Activated CD4-positive, alpha-beta T cell treated with anti-CD3 and anti-CD28 coated beads for 4 hours (primary cell): ENCODE measurements around the gene ARHGAP35.
"Not testable (repeated sequence)": the region's sequence is repeated elsewhere in the genome, so short reads cannot be mapped to it uniquely, and the experiment has no call there.

Source experiments
- DNase-seq, 2 donors: peaks; one replicate each; pipeline ENCODE4 v3.0.0-alpha.2; 2020

The ARHGAP35 gene

GRCh38 chr19:46844067-46844489 is 16.7 kb upstream of the ARHGAP35 start:
- DNase-seq, result no peak

GRCh38 chr19:46845959-46846459 is 14.8 kb upstream of the ARHGAP35 start:
- no peak for DNase-seq

GRCh38 chr19:46847528-46847927 is 13.3 kb upstream of the ARHGAP35 start:
- DNase-seq, result no peak

- DNase-seq, result no peak
Observed at GRCh38 chr19:46848389-46848788, 12.4 kb upstream of the ARHGAP35 start.

- no peak for DNase-seq
Observed at GRCh38 chr19:46849610-46850009, 11.2 kb upstream of the ARHGAP35 start.

- DNase-seq, result peak; percentile 89 to 94
Observed at GRCh38 chr19:46850228-46851203, 10.3 kb upstream of the ARHGAP35 start, which contains the start of gene AP2S1. TSS of gene AP2S1 (minus strand) at chr19:46850846. CDS start at chr19:46850766, 80 bp downstream.

- DNase-seq, result no peak
Observed at GRCh38 chr19:46852830-46853229, 8.0 kb upstream of the ARHGAP35 start.

- DNase-seq, result not testable (repeated sequence)
Observed at GRCh38 chr19:46854698-46855097, 6.1 kb upstream of the ARHGAP35 start.

GRCh38 chr19:46856062-46857022 is 4.5 kb upstream of the ARHGAP35 start:
- peak; percentile 90 to 91 for DNase-seq

- no peak for DNase-seq
Observed at GRCh38 chr19:46859637-46860124, 1.1 kb upstream of the ARHGAP35 start.

- peak; percentile 90 to 93 for DNase-seq
Observed at GRCh38 chr19:46860125-46860845, 512 bp upstream of the ARHGAP35 start.

- no peak for DNase-seq
Observed at GRCh38 chr19:46861691-46862502, 1.1 kb downstream of the ARHGAP35 start.

- no peak for DNase-seq
Observed at GRCh38 chr19:46862503-46862834, 1.7 kb downstream of the ARHGAP35 start.

- DNase-seq, result no peak
Observed at GRCh38 chr19:46862974-46863632, 2.3 kb downstream of the ARHGAP35 start.

GRCh38 chr19:46863818-46864629 is 3.2 kb downstream of the ARHGAP35 start:
- DNase-seq, result no peak

- no peak for DNase-seq
Observed at GRCh38 chr19:46866407-46867136, 5.8 kb downstream of the ARHGAP35 start.

- DNase-seq, result no peak
Observed at GRCh38 chr19:46867170-46867569, 6.4 kb downstream of the ARHGAP35 start.

- no peak for DNase-seq
Observed at GRCh38 chr19:46868025-46868802, 7.4 kb downstream of the ARHGAP35 start.
